DND-41 (cell line): ENCODE results near the gene SNAPC2.

Experiments
- ATAC-seq: fragments of 200-7000 bp; cut with Tn5 transposase; 3 replicates; pipeline ENCODE4 v1.9.1; 2021; ENCODE audit warnings: low read depth; ENCODE audit not compliant: insufficient read depth
- DNase-seq: peaks from one replicate; pipeline ENCODE4 v3.0.0-alpha.2; 2020
- H2AFZ ChIP-seq: 2 replicates; pipeline ENCODE4 v1.6.0; 2012; ENCODE audit warnings: low read depth, low read length
- H3K27ac ChIP-seq: 2 replicates; pipeline ENCODE4 v1.5.1; 2012; ENCODE audit warnings: low read length, inconsistent platforms
- H3K27me3 ChIP-seq: fragments of 200-600 bp; sonication (generic); 2 replicates; pipeline ENCODE4 v1.6.0; 2012; ENCODE audit warnings: low read length, mild to moderate bottlenecking, inconsistent platforms; ENCODE audit not compliant: insufficient read depth, poor library complexity
- H3K36me3 ChIP-seq: 2 replicates; pipeline ENCODE4 v1.5.1; 2012; ENCODE audit warnings: low read length, inconsistent platforms; ENCODE audit not compliant: insufficient read depth
- H3K4me1 ChIP-seq: 2 replicates; pipeline ENCODE4 v1.5.1; 2012; ENCODE audit warnings: mild to moderate bottlenecking, low read length; ENCODE audit not compliant: insufficient read depth
- H3K4me2 ChIP-seq: 2 replicates; pipeline ENCODE4 v1.6.0; 2012; ENCODE audit warnings: mild to moderate bottlenecking, moderate library complexity, low read length, inconsistent platforms; ENCODE audit not compliant: insufficient read depth
- H3K4me3 ChIP-seq, 2 experiments: fragments of 200-600 bp in 1 of 2; shearing (Covaris generic) in 1 of 2; 2 replicates each; pipeline ENCODE4 v1.5.1; 2012 to 2016; ENCODE audit warnings: inconsistent platforms in 2 of 2, low read length in 2 of 2, mild to moderate bottlenecking in 2 of 2, low read depth in 1 of 2, moderate library complexity in 1 of 2
- H3K79me2 ChIP-seq: 2 replicates; pipeline ENCODE4 v1.6.0; 2012; ENCODE audit warnings: low read length, inconsistent platforms; ENCODE audit not compliant: insufficient read depth
- H3K9ac ChIP-seq: 2 replicates; pipeline ENCODE4 v1.6.0; 2012; ENCODE audit warnings: low read depth, mild to moderate bottlenecking, inconsistent platforms, low read length, moderate library complexity
- H3K9me3 ChIP-seq: 2 replicates; pipeline ENCODE4 v1.5.1; 2012; ENCODE audit warnings: low read length, moderate library complexity, mild to moderate bottlenecking, inconsistent platforms; ENCODE audit not compliant: insufficient read depth, severe bottlenecking
- H4K20me1 ChIP-seq: 2 replicates; pipeline ENCODE4 v1.6.0; 2012; ENCODE audit warnings: low read length; ENCODE audit not compliant: insufficient read depth
- CTCF ChIP-seq: IDR thresholded peaks from 2 replicates; pipeline ENCODE4 v1.5.1; 2012; ENCODE audit warnings: borderline replicate concordance, low read length, moderate library complexity, mild to moderate bottlenecking; ENCODE audit not compliant: poor library complexity, severe bottlenecking; ENCODE audit errors: extremely low read depth
- EZH2 ChIP-seq: IDR thresholded peaks from 3 replicates; pipeline ENCODE4 v1.6.1; 2012; ENCODE audit warnings: borderline replicate concordance, low read depth, mild to moderate bottlenecking, moderate library complexity, low read length, inconsistent platforms; ENCODE audit not compliant: severe bottlenecking

SNAPC2 gene

GRCh38 chr19:7902796-7903243 lies 17.3 kb upstream of the SNAPC2 start:
- ATAC-seq, result no peak
- Histone ChIP-seq H3K4me2 (peak overlapping the region; percentile 89), H3K27me3 (no peaks in the 10 kb centered on the region), H4K20me1 (peaks cover 33% of the 10 kb centered on the region), H3K36me3 (peaks cover 30% of the 10 kb centered on the region), H3K9ac (peak overlapping the region; percentile 71), H3K27ac (peak overlapping the region; percentile 86), H3K4me1 (peaks cover 33% of the 10 kb centered on the region), H2AFZ (peak overlapping the region; percentile 89), H3K9me3 (no peaks in the 10 kb centered on the region), H3K79me2 (peaks cover 45% of the 10 kb centered on the region), H3K4me3 (peak overlapping the region; percentile 42 to 79)
- DNase-seq, result no peak
- no peak for TF ChIP-seq CTCF
- no peak for TF ChIP-seq EZH2

GRCh38 chr19:7903244-7904073 lies 16.7 kb upstream of the SNAPC2 start, which contains the start of gene MAP2K7:
TSS of gene MAP2K7 (plus strand) at chr19:7903877. CDS start at chr19:7903945, 68 bp downstream.
- peak within 1 kb of the TSS; percentile 89 for H2AFZ ChIP-seq
- H3K27ac ChIP-seq, result peak within 1 kb of the TSS; percentile 86
- peak within 1 kb of the TSS; percentile 71 for H3K9ac ChIP-seq
- DNase-seq (peak; percentile 100), ATAC-seq (peak; percentile 84)
- H4K20me1 ChIP-seq, result peaks cover 39% of the 10 kb centered on the region
- TF ChIP-seq EZH2 (no peak), CTCF (peak; percentile 95)
- peaks cover 32% of the 10 kb centered on the region for H3K36me3 ChIP-seq
- no peaks in the 10 kb centered on the region for H3K9me3 ChIP-seq
- H3K79me2 ChIP-seq, result peaks cover 51% of the 10 kb centered on the region
- H3K4me2 ChIP-seq, result peak within 1 kb of the TSS; percentile 93
- H3K4me1 ChIP-seq, result peaks cover 33% of the 10 kb centered on the region
- H3K27me3 ChIP-seq, result no peaks in the 10 kb centered on the region
- H3K4me3 ChIP-seq, result peak within 1 kb of the TSS; percentile 42 to 84

- H3K9me3 ChIP-seq, result no peaks in the 10 kb centered on the region
- peaks cover 60% of the 10 kb centered on the region for H3K79me2 ChIP-seq
- peak overlapping the region; percentile 62 for H3K9ac ChIP-seq
- ATAC-seq (peak; percentile 31), DNase-seq (no peak)
- no peak for TF ChIP-seq EZH2
- TF ChIP-seq CTCF, result no peak
- peaks cover 33% of the 10 kb centered on the region for H3K4me1 ChIP-seq
- H3K4me3 ChIP-seq, result peak overlapping the region; percentile 38 to 84; a peak in 3 of 4 replicates
- peak overlapping the region; percentile 86 for H3K27ac ChIP-seq
- H3K27me3 ChIP-seq, result no peaks in the 10 kb centered on the region
- 0 out of 2 replicates have a peak overlapping the region, but pooled peaks have one; percentile 62 for H2AFZ ChIP-seq
- peak overlapping the region; percentile 93 for H3K4me2 ChIP-seq
- peaks cover 48% of the 10 kb centered on the region for H4K20me1 ChIP-seq
- H3K36me3 ChIP-seq, result peaks cover 39% of the 10 kb centered on the region
Measured at GRCh38 chr19:7904074-7905020, 15.8 kb upstream of the SNAPC2 start.
